ENCODE data around the gene AKIP1.

- TF ChIP-seq CTCF (IDR thresholded peaks at IDR 0.05; ENCODE audit: insufficient read depth, low read length) (no peak), POLR2AphosphoS5 (IDR thresholded peaks at IDR 0.05; ENCODE audit: low read depth) (no peak), SPI1 (IDR thresholded peaks at IDR 0.05; ENCODE audit: borderline replicate concordance, low read depth) (no peak)
These were observed 36.4 kb downstream of the AKIP1 start for GRCh38 chr11:8947230-8947943.

Data from HL-60 (cell line).